Measurements from ENCODE around the gene LENEP.

LENEP gene, protein sequence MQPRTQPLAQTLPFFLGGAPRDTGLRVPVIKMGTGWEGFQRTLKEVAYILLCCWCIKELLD

DNA sequence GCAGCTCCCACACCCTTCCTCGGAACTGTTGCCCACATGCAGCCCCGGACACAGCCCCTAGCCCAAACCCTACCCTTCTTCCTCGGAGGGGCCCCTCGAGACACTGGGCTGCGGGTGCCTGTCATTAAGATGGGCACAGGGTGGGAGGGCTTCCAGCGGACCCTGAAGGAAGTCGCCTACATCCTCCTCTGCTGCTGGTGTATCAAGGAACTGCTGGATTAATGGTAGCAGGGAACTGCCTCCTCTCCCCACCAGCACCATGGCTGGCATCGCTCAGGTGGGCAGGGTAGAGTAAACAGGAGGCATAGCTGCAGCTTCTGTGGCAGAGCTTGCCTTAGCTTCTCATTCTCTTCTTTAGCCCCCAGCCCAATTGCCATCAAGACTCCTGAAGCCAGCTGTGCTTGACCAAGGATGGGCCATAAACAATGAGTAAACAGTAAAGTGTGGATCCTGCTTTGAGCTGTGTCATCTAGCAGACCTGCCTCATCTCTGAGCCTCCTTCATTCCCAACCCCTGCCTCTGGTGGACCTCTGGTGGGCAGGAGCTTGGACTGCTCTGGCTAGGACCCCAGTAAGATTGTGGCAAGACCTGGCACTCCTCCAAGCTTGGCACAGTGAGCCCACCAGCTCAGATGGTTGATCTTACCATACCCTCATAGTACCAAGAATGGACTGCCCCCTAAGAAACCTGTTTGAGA lies at the start of gene LENEP:
LENEP (plus strand) TSS at position 15 of the 697 bp plus-strand sequence; CDS start at position 37, 22 bp downstream.
- no peak for DNase-seq

DNA sequence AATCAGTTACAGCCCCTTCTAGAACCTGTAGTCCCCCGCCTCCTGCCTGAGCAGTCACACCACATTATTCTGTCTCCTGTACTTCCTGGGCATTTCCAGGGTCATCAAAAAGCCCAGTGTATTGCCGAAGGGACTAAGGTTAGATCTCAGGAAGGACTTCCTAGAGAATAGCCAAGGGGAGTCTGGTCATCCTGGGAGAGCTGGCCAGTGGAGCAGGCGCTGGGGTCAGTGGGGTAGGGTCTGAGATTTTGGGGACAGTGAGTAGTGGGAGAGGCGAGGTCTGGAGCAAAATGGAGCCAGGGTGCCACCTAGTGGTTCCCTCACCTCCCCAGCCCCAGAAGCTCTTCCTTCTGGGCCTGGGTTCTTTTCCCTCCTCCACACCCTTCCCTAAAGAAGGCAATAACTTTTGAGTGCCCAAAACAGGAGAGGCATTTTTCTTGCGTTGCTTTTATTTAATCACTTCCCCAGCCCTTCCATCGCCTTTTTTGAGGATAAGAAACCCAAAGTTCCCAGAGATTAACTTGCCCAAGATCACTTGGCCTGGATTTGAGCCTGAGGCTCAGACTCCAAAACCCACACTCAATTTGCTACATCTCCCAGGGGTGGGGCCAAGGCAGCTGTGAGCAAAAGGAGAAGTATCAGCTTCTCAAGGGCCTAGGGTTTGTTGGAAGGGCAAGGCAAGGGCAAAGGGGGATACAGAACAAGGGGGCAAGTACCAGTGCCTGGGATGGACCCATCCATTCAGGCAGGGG lies 49.6 kb upstream of the LENEP start:
- DNase-seq, result peak; percentile 51 to 56

DNA sequence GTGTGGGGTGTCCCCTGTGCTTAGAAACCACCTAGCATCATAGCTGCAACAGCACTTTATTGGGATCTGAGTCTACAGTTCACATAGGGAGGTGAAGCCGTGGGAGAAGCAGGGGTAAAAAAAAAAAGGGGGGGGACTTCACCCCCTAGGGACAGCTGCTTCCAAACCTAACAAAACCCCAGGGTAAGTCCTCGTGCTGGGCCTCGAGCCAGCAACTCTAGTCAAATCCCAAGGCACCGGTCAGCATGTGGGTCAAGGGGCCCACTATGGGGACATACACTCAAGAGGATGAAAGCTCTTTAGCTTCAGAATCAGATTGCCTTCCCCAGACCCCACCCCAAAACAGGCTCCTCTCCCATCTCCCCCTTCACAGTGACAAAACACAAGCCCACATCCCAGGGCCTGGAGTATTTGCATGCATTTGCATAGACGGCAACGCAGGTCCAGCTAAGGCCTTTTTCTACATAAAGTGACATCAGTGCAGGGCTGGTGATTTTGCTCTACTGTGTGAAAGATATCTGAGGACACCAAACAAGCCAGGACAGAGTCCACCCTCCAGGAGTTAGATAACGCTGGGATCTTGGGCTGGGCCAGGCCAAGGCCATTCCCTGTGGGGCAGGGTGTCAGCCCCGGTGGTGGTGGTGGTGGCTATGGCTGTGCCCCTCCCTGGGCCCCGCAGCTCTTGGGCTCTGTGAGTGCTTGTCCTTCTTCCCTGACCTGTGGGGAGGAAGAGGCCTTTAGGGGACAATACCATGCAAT lies 48.8 kb upstream of the LENEP start:
- no peak for DNase-seq

DNA sequence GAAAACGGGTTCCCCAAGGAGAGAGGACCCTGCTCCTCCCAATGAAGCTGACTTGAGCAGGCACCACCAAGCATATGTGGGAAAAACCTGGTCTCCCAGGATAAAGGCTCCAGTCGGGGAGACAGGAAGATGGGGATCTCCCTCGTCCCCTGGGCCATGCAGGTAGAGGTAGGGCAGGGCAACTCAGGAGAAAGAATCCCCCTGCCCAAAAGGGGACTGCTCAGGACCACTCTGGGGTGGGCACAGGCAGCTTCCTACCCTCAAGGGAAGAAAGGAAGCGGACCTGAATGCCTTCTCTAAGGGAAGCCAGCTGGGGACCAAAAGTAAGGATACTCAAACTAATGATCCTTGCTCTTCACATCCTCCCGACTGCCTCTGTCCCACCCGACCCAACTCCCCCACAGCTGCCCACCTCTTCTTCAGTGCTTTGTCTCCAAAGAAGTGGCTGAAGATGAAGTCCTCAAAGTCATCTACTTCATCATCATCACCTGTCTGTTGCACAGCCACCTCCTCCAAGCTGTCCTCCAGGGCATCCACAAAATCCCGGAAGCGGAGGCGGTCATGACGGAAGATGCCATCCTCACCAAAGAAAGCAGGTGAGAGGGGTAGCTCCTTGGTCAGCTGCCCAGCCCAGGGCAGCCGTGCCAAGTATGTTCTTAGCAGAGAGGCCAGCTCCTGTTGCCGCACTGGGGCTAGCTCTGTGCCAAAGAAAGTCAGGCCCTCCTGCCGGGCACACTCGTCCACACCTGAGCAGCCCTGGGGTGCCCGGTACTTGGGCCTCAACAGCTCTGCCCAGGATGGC lies 48.0 kb upstream of the LENEP start:
- DNase-seq, result no peak

DNA sequence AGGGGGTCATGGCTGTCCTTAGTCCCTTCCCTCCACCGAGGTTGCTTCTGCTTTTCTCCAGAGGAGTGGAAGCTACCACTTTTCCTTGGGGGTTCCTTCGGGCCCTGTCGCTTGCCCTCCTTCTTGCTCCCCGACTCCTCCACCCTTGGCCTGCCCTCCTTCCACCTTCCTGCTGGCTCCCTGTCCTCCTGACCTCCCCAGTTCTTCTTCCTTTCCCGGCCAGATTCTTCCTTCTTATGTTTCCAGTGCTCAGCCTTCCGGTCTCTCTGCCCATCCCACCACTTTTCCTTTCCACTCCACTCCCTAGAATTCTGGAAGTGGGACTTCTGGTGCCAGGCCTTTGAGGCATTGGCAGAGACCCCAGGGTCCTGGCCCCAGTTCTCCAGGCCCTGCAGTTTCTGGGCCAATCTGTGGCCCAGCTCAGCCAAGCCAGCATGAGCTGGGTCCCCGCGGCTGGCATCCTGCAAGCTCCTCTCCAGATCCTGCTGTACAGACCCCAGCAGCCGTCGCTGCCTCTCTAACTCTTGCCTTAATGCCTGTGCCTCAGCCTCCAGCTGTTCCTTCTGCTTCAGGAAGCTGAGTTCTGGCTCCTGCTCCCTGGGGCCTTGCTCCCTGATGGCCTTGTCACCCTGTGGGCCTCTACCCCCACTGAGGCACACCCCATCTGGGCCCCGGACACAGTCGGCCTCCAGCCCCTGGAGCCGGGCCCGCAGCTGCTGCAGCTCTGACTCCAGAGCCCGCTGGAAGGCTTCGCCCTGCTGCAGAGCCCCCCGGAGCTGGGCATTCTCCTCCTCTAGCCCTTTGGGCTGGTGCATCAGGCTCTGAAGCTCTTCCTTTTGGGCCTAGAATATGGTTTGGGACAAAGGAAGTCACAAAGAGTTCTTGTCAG lies 47.2 kb upstream of the LENEP start:
- no peak for DNase-seq

DNA sequence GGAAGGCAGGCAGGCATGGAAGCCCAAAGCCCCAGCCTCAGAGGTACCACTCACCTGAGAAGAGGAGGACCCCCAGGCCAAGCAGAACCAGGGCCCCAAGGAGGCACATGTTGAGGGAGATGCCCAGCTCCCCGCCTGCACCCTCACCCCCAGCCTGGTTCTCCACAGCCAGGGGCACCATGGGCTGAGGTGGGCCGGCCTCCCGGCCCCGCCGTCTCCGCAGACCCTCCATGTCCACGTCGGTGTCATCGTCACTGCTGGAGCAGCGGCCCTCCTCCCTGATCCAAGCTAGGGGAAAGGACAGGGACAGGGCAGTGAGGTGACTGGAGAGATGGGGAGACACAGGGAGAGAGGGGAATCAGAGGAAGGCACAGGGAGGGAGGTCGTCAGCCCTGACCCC lies 45.3 kb upstream of the LENEP start:
- no peak for DNase-seq

DNA sequence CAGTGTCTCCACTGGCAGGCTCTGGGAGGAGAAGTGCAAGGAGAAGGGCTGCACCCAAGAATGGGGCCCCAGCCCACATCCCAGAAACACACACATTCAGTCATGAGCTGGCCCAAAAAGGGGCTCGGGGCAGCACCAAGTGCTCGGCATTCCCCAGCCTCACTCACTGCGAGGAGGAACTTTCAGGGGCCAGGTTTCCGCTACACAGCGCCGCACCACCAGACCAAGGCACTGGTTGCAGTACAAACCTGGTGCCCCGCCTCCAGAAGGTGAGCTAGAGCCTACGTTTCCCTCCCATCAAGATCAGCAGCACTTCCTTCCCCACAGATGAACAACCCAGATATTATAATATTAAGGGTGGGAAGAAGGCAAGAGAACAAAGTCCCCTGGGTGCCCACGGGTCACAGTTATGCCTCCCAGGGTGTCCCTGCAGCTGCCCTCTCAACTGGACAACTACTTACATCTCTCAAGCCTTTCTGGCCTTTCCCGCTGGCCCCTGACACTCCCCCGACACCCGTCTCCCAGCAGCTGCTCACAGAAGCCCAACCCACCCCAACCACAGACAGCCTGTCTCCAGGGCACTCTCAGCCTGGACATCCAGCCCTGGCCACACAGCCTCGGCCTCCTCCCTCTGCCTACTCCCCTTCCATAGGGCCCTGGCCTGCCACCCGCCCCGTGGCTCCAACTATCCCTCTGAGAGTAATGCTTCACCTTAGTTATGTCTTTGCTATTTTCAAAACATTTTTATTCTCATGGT lies 41.3 kb upstream of the LENEP start:
- DNase-seq, result no peak

DNA sequence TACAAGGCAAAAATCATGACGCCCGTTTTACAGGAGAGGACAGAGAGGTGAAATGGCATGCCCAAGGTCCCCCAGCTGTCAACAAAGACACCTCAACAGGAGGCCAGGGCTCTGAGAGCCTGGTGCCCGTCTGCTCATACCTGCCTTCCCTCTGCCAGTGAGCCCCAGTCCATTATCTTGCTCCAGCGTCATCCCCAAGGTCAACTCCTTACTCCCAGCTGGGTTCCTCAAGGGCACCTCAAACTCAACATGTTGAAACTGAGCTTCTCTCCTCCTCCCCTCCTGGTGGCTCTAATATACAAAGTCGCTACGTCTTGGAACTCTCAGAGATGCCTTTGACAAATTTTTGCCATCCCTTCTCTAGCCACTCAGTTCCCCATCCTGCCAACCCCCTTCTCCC lies 40.7 kb upstream of the LENEP start:
- DNase-seq, result no peak

DNA sequence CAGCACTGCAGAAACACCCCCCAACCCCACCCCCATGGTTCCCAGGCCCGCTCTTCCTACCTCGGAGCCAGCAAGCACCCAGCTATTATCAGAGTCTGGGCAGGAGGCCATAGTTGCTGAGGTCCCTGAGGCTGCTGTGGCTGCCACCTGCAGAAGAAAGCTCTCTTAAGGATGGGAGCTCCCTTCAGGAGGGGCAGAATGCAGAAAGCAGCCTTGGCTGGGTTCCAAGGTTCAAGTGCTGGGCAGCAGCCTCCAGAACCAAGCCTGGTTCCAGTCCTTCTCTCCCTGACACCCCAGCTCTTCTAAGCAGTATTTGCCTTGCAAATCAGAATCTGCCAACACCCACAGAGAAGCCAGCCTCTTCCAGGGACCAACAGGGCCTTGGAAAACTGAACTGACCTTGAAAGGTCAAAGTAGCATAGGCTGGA lies 39.8 kb upstream of the LENEP start:
- DNase-seq, result no peak

DNA sequence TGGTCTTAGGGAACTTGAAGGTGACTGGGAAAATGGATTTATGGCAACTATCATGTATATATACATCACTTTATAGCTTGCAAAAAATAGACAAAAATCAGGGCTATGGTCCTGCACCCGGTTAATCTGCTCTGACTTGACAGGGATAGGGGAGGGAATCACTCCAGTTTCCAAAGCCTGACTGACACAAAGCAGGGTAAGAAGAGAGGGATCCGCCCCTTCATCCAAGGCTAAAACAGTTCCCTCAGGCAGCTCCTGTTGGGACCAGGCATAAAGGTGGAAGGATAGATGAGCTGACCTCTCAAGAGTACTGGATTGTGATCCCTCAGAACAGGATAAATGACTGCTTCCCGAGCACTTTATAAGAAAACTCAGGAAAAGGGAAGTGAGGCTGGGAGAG lies 38.8 kb upstream of the LENEP start:
- DNase-seq, result no peak

DNA sequence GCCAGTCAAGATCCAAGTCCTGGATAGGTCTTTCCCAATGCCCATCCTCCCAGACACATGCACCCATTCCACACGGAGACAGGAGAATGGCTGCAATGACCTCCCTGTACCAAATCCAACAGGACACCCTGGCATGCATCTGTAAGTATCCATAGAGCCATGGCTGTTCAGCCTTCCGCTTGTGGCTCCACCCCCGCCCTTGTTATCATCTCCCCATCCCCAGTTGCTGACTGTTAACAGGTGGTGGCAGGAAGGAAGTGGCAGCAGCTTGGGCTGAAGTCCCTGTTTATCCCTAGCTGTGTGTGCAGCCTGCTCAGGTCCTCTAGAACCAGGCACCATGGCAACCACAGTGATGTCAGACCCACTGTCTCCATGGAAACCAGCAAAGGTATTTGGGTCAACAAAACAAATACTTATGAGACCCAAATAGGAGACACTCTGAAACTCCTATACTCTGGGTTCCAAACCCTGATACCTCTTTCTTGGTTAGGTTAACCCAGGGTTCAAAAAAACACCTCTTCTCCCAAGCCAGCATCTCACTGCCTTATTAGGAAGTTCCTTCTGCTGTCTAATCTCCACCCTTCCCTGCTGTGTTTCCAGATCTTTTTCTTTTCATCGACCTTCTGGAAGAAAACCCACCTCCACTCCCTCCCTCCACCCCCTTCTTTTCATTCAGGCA lies 38.2 kb upstream of the LENEP start:
- DNase-seq, result peak; percentile 92

DNA sequence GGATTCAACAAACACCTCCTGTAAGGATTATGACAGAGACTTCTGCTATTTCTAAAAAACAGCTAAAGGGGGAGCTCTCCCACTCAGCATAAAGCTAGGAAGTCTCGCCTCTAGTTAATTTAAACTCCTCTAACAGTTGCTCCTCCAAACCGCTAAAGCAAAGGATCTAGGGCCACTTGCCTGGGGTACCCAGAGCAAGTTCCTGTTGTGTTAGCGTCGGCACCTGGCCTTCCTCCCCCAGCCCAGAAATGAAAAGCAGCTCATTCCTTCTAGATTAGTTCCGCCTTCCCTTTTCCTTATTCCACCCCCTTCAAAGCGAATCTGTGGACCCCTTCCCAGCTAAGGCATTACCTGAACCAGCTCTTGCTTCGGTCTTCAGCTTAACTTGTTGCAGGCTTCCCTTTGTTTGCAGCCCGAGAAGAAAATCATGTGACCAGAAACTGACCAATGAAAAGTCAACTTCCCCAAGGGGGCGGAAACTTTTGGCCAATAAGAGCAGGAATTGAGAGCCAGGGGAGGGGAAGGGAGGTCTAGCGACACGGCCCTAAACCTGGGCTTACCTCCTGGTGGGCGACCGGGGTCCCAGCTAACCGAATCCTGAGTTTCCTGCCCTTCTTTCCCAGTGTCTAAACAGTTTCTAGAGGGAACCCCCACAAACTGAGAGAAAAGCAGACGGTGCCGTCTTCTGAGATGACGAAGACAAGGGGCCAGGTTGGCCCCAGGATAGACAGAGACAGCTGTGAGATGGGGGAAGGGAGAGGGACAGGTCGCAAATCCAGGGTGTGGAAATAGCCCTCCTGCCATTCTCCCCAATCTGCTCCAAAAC lies 37.5 kb upstream of the LENEP start, which contains the start of gene PBXIP1:
PBXIP1 (minus strand) TSS at position 382 of the 826 bp plus-strand sequence. CDS start 2,378 bp downstream, outside the sequence.
- DNase-seq, result peak; percentile 96 to 98

DNA sequence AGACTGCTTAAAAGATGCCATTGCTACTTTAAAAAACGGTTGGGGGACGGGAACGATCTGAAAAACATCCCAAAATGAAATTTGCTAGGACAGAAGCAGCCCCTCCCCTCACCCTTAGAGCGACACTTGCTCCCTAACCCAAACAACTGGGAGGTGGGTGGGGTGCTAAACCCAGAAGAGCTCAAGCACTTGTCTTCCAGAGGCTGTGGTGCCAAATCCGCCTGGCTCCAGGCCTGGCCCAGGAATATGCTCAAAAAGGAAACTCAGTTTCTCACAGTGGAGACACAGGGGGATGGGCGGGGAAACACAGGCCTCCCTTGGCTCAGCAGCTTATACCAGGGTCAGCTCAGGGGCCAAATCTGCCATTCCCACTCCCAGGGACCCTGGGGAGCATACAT lies 36.8 kb upstream of the LENEP start:
- DNase-seq, result peak in 1 of 2 experiments; percentile 14

DNA sequence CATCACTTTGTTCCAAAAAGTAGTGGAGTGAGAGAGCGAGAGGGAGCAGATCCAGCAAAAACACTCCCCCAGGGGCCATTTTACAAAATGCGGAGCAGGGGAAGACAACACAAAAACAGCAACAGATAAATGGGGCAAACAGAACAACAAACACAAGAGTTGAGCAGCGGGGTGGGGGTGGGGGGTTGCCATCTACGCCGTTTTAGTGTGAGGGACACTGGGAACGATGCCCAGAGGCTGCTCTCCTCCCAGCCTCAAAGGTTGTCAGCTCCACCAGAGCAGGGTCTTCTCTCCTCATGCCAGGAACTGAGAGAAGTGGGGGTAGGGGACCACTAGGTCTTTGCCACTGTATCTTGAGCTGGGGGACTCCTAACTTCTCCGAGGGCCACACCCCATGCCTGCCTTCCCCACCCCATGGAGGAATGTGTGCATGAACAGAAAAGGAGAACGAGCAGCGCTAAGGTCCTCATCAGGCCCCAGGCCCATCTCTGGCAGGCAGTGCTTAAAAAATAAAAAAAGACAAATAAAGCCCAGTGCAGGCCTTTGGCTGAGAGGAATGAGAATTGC lies 36.2 kb upstream of the LENEP start:
- DNase-seq, result no peak

DNA sequence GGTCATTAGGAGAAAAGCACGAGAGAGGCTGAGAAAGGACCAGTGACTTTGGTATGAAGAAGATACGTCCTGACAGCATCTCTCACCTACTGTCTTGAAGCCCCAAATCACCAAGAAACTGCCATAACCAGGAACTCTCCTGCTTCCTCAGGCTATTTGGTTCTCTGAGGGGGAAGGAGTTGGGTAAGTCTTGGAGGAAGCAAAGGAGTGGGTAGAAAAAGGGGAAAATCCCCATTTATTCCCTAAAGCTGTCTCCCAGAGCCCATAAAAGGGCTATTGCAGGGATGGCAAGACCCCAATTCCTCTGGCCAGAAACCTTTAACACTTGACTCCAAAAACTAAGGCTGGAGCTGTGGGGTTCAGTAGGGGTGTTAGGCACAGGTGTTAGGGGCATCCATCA lies 35.4 kb upstream of the LENEP start:
- no peak for DNase-seq

DNA sequence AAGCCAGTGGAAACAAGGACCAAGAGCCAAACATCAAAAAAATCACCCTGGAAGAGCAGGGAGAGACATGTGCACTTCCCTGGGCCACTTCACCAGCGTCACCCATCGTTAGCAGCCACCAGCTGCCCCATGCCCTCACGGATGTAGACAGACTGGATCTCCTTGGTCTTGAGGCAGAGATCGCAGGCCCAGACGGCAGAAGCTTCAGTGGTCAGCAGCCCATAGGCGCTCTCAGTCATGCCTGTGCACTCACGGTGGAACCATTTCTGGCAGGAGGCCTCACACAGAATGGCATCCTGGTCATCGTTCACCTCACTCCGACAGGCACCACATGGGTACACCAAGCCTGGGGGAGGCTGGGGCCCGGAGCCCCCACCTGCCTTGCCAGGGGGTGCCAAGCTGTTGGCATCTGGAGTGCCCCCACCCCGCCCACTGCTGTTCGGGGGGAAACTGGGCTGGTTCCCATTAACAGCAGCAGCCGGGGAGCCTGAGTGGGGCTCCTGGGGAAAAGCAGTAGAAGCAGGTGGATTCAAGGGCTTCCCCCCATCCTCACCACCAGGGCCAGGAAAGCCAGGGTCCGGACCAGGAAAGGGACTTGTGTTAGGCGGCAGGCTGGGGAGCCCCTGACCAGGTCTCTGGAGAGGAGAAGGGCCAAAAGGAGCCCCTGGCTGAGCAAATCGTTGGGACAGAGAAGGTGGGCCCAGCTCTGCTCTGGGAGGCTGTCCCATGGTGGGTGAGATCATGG lies 34.5 kb upstream of the LENEP start:
- DNase-seq, result no peak

DNA sequence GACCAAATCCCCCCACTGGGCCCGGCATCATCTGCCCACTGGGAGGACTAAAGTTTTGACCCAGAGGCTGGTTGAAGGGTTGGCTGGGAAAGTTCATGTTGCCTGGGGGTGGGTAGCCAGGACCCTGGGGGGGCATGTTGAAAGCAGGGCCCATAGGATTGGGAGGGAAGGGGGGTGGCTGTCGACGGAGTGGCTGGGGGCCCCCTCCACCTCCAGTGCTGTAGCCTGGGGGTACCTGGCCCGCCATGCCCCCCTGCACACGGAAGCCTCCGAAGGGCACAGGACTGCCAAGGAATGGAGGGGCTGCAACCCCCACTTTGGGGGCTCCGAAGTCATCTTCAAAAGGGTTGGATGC lies 34.0 kb upstream of the LENEP start:
- no peak for DNase-seq

Data from SHP77 (cell line).